GM21381 (cell line): Measurements from ENCODE around the gene LANCL3.

Experiments
- ATAC-seq: cut with Tn5 transposase; IDR thresholded peaks from one replicate; pipeline ENCODE4 v1.9.1; 2021; ENCODE audit warnings: mild to moderate bottlenecking, moderate library complexity; ENCODE audit not compliant: unreplicated experiment

LANCL3 gene

GRCh38 chrX:37678574-37678973 lies 107.1 kb downstream of the LANCL3 start:
- no peak for ATAC-seq

DNA sequence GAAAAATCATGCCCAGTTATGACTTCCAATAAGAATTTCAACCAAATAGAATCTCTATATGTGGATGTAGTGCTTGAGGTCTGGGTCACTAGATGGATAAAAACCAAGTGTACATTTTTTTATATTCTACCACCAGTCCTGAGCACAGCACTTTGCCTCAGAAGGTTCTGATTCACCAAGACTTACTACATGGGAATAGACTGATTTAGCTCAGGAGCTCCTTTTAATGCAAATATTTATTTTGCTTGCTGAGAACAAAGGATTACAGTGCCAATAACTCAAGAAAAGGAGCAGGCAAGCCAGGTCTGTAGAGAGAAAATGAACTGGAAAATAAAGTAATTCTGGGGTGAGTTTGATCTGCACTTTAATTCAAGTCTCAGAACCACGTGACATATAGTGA lies 107.8 kb downstream of the LANCL3 start:
- no peak for ATAC-seq

DNA sequence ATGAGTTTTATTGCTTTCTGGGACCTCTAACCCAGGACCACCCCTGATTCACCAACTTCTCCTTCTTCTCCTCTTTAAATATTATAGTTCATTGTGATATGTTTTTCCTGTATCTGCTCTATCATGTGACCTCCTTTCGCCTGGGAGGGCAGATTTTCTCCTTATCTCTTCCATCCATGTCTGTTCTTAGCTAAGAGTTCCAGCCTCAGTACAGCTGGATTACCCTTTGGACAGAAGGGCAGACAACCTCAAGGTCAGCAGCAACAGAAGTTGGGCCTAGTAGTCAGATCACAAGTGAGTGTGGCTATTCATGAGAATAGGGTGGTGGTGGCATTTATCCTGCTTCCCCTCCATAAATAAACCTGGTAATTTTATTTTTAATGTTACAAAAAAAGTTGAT lies 108.4 kb downstream of the LANCL3 start:
- no peak for ATAC-seq

DNA sequence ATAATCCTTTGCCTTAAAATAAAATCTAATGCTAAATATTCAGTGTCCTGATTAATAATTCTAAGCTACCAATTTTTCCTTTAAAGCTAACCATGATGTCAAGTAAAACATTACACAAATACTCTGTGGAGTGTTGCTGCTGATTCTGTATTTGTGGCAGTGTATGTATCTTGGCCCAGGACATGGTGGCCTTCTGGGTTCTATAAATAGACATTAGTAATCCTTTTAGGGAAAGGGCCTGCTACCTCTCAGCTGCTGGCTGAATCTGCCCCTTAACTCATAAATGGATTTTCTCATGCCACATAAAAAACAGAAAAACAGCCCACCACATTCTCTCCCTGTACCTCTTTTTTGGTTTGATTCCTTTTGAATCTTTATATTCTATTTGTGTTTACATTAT lies 113.0 kb downstream of the LANCL3 start:
- ATAC-seq, result no peak

DNA sequence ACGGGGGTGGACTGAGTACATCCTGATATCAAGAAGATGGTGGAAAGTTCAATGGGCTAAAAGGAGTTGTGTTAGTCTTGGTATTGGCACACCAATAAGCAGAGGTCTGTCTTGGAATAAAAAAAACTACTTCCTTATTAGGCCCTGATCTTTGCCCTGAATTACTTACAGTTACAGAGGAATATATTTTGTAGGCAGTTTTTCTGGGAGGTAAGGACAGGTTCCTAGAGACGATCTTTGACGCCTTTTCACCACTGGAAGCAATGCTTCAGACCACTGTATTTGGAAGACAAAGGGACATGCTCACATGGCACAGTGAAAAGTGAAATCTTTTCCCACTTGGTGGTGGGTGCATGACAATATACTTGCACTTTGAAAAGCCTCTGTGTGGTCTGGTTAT lies 113.5 kb downstream of the LANCL3 start:
- ATAC-seq, result no peak

GRCh38 chrX:37685381-37686359 lies 114.2 kb downstream of the LANCL3 start, which contains the start of gene XK:
TSS of gene XK (plus strand) at chrX:37685791. CDS start at chrX:37685962, 171 bp downstream.
- peak; percentile 72 for ATAC-seq

DNA sequence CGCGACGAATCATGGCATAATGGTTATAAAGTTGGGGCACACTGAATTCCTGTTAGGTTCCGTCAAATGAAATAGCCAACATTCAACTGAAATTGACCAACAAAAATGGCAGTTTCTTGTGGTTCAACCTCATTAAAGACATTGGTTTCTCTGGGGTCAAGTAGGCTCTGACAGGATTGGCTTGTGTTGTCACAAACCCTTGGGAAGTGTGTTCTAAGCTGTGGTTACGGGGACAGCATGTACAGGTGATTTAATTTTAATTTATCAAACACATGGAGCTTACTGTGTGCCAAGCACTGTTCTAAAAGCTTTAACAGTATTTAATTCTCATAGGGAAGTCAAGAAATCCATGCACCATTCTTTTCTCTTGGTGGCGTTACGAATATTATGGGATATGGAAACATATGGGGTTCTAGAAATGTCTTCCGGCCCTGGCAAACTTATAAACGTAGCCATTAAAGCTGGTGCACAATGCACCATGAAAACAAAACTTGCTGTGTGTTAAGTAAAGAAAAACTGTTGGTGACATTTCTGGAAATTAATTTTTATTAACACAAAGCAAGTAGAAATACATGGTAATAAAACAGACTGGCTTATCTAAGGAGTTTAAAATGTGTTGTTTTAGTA lies 115.0 kb downstream of the LANCL3 start:
- no peak for ATAC-seq

DNA sequence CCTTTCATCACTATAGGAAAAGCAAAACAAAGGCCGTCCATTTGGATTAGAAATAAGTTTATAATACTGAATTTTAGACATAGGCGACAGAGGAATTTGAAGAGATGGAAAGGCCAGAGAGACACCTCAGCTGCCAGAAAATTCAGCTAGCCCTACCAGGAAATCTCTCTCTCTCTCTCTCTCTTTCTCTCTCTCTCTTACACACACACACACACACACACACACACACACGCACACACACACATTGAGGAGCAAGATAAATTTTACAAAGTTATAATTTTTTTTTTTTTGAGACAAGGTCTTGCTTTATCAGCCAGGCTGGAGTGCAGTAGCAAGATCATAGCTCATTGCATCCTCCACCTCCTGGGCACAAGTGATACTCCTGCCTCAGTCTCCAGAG lies 115.5 kb downstream of the LANCL3 start:
- no peak for ATAC-seq

DNA sequence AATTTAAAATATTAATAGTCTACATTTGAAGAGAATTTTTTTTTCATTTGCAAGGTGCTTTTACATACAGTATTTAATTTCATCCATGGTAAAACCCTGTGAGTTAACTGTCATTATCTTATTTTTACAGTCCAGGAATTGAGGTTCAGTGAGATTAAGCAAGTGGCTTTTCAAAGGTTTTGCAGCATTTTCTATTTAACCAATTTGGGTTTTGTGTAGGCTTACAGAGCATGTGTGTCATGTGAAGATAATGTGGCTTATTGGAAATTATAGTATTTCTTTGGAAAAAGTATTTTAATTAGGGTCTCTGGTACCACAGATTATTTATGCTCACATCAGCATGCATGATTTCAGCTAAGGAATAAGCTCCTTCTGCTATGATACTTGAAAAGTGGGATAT lies 118.7 kb downstream of the LANCL3 start:
- ATAC-seq, result no peak

GRCh38 chrX:37692918-37693317 lies 121.5 kb downstream of the LANCL3 start:
- no peak for ATAC-seq

DNA sequence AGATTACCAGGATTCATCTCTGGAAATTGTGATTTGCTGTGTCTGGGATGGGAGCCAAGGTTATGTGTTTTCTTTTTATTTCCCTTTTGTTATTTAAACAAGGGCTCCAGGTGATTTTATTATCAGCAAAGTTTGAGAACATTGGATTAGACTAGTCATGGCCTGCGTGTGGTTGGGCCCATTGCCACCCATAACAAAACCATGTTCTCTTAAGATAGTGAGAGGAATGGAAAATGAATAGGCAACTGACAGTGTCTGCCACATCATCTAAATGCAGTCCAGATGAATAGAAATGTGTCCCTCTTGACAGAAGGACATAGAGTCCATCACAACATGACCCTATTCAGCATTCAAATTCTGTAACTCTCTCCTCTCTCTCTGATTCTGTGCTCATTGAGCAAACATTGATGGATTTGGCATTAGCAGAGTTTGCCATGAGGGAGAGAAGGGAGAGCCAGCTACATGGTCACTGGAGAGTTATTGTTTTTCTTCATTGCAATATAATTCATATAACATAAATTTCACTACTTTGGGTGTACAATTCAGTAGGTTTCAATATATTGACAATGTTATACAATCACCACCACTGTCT lies 125.8 kb downstream of the LANCL3 start:
- no peak for ATAC-seq

- no peak for ATAC-seq
These were observed 130.1 kb downstream of the LANCL3 start for GRCh38 chrX:37701588-37701987.

DNA sequence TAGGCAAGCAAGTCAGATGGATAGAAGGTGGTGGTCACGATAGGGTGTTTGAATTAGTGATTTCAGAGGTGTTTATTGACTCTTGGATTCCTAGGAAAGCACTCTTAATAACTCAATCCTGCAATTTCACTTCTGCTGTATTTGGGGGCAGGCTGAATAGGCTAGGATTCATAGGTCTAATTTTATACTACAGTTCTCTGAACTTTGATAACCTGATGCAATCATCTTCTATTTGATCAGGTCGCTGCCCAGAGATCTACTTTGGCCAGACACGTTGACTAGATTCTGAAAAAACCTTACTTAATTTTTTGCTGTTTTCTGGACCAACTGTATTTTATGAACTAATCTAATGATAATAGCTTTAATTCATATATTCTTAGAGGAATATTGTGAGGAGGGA lies 140.5 kb downstream of the LANCL3 start:
- ATAC-seq, result no peak

DNA sequence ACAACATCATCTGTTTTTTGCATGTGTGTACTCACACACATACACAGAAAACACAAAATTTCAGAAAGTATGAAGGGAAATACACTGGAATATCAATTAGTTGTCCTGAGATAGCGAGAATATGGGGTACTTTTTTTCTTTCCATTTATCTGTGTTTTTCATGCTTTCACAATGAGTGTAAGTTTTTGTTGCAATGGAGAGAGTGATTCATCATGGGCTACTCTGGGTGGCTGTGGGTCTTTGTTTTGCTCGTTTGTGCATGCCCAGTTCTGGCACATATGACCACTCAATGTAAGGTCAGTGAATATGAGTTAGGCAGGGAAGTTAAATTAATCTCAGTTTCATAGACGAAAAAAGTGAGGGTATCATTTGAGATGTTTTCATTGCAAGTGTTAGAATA lies 141.0 kb downstream of the LANCL3 start:
- ATAC-seq, result no peak

GRCh38 chrX:37714479-37714878 lies 143.0 kb downstream of the LANCL3 start:
- no peak for ATAC-seq

DNA sequence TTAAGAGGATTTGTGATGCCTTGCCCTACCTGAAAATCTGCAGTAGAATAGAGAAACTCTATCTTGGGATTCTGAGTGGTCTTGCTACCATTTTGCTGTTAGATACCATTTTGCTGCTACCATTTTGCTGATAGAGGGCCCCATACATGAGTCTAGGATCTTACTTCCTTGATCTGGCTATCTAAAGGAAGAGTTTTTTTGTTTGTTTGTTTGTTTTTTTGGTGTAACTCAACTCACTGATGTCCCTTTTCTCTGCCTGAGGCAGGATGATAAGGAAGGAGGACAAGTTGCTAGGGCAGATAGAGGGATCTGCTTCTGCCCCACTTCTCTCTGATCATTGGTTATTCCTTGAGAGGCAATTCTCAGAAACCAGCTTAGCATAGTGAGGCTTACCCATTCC lies 145.1 kb downstream of the LANCL3 start:
- ATAC-seq, result no peak

GRCh38 chrX:37717708-37718107 lies 146.2 kb downstream of the LANCL3 start:
- ATAC-seq, result no peak

DNA sequence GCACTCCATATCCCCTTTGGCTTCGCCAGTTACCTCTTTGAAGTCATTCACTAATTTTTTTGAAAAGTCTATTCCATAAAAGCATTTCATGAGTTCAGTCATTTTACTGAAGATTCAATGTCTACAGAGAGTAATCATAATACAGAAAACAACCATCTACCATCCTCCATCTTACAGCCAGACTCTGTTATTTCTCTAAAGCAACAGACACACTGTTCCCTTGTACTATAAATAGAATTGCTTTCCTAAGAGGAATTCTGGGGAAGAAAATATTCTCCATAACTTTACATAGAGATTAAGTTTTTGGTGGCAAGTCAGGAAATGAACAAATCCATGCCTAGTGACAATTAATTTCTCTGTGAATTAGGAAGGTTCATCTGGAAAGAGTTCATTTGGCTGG lies 151.1 kb downstream of the LANCL3 start:
- ATAC-seq, result no peak

- ATAC-seq, result no peak
These were observed 154.9 kb downstream of the LANCL3 start for GRCh38 chrX:37726346-37726745.
